ENCODE measurements around the gene CFAP299.

Gene CFAP299

GRCh38 chr4:80532674-80533333, 197.3 kb downstream of the CFAP299 start:
- DNase-seq: no peak

DNA sequence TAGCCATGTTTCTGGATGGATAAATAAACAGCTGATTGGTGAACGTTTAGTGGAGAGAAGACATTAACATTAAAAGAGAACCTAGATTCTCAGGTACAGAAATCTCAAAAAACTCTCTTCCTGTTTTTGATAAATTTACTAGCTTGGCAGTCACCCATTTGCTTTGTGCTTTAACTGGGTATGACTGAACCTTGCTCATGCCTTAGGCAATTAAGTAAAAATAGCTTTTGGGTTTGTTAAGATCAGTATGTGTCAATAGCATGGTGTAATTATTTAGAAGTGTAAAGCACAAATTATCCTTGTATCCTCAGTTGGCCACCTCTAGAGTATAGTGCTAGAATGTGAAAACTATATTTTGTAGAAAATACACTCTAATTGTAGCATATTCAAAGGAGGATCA, 200.0 kb downstream of the CFAP299 start:
- no peak for DNase-seq

- no peak for DNase-seq
Measured at GRCh38 chr4:80538276-80538926, 202.9 kb downstream of the CFAP299 start.

DNA sequence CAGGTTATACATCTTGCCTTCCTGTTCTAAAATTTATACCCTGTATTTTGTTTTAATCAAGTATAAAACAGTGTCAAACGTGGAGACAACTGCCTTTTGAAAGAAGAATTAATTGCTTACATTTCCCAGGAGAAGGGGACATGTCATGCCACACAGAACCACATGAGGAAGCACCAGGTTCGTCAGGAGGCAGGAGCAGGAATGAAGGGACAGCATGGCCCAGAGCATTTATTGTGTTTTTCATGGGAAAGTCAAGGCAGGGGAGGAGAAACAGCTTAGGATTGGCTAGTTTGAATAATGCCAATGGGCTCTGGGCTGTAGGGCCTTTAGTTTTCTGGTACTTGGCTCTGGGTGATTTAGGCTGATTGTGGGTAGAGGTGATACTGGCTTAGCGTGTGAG, 203.7 kb downstream of the CFAP299 start:
- DNase-seq: no peak

GRCh38 chr4:80540349-80540748, 204.8 kb downstream of the CFAP299 start:
- DNase-seq: no peak

- DNase-seq: peak in 1 of 2 donors; percentile 48
Measured at GRCh38 chr4:80540785-80541469, 205.4 kb downstream of the CFAP299 start.

- DNase-seq: no peak
Measured at GRCh38 chr4:80542747-80543146, 207.2 kb downstream of the CFAP299 start.

DNA sequence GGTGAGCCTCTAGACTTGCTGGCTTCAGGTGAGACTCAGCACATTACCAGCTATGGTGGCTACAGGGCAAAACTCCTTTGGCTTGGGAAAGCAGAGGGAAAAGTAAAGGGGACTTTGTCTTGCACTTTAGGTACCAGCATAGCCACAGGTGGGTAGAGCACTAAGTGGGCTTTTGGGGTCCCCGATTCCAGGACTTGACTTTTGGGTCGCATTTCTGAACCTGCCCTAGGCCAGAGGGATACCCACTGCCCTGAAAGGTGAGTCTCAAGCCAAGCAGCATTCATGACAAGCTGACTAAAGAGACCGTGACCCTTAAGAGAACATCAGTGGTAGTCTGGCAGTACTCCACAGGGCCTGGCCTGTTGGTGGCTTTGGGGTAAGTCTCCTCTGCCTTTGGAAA, 224.8 kb downstream of the CFAP299 start:
- DNase-seq: no peak

- no peak for DNase-seq
Measured at GRCh38 chr4:80566203-80566872, 230.8 kb downstream of the CFAP299 start.

DNA sequence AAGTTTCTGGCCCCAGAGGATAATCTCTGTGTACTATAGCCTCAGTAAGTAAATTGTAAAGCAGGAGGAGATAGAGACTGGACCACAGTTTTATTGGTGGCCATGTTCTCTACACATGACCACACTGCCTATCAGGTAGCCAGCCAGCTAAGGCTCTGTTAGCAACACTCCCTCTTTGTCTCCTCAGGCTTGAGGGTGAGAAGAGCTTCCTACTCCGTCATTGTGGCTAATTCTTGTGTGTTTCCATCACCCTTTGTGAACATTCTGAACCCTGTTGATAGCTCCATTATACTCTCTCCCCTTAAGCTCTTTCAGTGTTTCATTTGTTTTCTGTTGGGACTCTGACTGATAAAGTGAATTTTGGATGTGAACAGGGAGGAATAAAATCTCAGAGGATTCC, 233.4 kb downstream of the CFAP299 start:
- DNase-seq: no peak

DNA sequence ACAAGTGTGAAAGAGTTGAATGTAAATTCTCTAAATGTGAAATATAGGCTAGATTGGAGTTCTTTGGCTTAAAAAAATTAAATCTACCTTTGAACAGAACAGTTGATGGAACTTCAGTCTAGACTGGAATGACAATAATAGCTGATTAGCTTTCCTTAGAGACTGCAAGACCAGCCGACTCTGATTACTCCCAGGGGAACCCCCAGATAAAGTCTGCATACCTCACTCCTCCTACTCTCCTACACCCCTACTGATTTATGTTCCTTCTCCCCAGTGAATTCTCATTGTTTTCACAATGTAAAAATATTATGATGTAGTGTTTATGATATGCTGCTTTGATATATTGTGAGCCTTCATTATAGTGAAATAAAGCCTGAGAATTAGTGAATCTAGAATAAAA, 241.3 kb downstream of the CFAP299 start:
- DNase-seq: no peak

DNA sequence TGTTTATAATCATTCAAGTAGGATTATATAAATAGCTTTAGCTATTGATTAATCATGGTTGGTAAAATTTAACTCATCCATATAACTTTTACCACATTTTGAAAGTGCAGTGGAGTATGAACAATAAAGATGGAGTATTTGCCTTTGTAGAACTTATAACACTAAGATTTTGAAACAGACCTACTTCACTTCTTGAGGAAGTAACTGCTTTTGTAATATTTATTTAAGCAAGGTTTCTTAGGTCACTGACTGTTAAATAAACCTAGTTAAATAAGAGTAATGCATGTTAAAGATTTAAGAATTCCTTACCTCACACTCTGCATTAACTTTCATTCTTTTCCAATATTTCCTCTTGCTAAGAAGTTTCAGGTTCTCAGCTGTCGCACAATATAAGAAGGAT, 242.5 kb downstream of the CFAP299 start:
- no peak for DNase-seq

- DNase-seq: no peak
Measured at GRCh38 chr4:80585542-80585941, 250.0 kb downstream of the CFAP299 start.

- DNase-seq: no peak
Measured at GRCh38 chr4:80586716-80587115, 251.2 kb downstream of the CFAP299 start.

GRCh38 chr4:80587871-80588385, 252.4 kb downstream of the CFAP299 start:
- DNase-seq: no peak

DNA sequence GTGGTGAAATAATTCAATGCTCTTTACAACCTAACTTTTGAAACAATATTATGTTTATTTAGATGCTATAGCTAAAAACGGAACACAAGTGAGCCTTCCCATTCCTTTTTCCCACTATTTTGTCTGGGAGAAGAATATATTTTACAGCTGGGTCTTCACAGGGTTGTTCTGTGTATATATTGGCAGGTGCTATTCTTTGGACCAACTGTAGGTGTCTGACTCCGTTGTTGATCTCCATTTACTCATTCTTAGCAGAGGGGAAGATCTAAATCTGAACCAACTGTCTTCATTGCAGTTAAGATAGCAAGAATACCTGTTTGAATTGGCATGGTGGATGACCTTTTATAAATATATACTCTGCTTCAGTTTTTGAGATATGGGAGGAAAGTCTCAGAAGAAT, 257.4 kb downstream of the CFAP299 start:
- no peak for DNase-seq

- no peak for DNase-seq
Measured at GRCh38 chr4:80594701-80595100, 259.2 kb downstream of the CFAP299 start.

DNA sequence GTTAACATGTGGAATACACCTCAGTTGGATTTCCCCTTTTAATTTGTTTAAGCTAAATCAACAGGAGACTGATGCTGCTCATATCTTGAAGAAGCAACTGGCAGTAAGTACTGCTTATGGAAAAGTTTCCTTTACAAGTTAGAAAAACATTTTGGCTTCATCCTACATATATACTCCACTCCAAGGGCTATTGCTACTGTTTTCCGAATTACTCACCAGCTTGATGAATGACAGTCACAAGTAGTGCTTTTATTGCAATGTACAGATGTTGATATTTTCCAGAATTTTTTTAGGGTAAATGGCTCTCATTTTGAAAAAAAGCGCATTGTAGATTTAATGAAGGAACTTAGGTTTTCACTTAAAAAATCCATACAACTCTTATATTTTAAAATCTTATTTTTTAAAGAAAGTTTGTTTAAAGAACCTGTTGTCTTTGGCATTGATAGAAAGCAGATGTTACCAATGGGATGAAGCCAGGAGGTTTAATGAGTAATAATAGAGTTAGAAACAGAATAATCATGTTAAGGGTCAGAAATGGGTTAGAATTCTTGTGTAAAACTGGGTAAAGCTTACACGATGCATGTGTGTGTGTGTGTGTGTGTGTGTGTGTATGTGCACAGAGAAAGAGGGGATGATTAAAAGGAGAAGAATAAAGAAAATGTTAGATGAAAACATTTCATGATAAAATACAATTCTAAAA, 272.9 kb downstream of the CFAP299 start:
- no peak for DNase-seq

GRCh38 chr4:80610199-80610598, 274.7 kb downstream of the CFAP299 start:
- DNase-seq: no peak

GRCh38 chr4:80610845-80611677, 275.5 kb downstream of the CFAP299 start:
- peak in 1 of 2 donors; percentile 12 for DNase-seq

DNA sequence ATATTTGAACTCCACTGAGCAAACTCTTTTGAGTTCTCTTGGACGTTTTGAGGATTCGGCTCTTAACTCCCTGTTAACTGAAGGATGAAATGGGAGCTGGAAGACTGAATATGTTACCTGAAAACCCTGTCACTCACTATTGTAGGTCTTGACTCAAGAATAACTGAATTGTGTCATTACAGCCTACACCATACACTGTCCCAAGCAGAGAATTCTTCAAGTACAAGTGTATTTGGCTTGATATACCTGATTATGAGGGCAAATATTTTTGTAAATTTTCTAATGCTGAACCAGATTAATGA, 276.1 kb downstream of the CFAP299 start:
- no peak for DNase-seq

- DNase-seq: no peak
Measured at GRCh38 chr4:80613470-80613869, 277.9 kb downstream of the CFAP299 start.

Measured in CD4-positive, alpha-beta T cell treated with Interleukin-4 for 1 hour (primary cell).